Fibroblast of skin of scalp (primary cell): Measurements from ENCODE around the gene SIGLEC10.
"Not testable (repeated sequence)": the region's sequence is repeated elsewhere in the genome, so short reads cannot be mapped to it uniquely, and the experiment has no call there.

Experiments
- DNase-seq: peaks from one replicate; pipeline ENCODE4 v3.0.0-alpha.2; 2013

The SIGLEC10 gene

DNA sequence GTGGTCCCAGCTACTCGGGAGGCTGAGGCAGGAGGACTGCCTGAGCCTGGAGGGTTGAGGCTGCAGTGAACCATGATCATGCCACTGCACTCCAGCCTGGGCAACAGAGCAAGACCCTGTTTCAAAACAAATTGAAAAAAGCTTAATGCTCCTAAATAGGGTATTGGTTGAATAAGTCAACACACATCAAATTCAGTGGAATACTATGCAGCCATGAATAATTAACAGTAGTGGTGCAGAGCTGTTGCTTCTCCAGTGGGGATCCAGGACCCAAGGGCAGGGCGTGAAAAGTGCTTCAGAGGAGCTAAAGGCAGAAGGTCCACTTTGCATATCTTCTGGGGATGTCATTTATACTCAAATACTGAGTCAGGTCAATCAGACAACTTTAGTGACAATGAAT lies 22.6 kb upstream of the SIGLEC10 start:
- DNase-seq = no peak

DNA sequence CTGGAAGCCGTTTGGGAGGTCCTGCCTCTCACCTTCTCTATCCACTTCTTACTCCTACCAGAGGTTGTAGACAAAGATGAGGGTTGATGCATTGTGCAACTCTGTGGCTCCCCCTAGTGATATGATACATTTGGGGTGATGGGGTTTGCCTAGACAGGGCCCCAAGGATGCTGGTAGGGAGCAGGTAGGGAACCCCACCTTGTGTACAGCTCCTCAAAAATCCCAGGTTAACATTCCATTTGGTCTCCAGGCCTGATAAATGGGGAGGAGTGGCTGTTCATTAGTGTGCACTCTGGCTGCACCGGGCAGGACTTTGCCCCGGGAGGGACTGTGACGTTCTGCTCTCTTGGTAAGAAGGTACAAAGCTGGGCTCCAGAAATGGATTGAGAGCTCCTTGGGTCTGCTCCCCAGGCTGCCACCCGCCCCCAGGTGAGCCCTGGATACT lies 21.6 kb upstream of the SIGLEC10 start:
- DNase-seq = no peak

DNA sequence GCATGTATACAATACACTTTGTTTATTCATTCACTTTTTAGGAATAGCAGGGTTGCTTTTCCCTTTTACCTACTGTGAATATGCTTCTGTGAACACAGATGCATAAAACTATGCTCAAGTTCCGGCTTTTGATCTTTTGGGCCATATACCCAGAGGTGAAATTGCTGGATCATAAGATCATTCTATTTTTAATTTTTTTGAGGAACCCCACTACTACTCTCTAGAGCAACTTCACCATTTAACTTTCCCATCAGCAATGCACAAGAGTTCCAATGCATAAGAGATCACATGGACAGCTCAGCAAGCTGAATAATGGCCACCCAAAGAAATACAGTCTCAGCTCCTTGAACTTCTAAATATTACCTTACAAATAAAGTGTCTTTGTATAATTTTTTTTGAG lies 17.0 kb upstream of the SIGLEC10 start:
- DNase-seq = no peak

DNA sequence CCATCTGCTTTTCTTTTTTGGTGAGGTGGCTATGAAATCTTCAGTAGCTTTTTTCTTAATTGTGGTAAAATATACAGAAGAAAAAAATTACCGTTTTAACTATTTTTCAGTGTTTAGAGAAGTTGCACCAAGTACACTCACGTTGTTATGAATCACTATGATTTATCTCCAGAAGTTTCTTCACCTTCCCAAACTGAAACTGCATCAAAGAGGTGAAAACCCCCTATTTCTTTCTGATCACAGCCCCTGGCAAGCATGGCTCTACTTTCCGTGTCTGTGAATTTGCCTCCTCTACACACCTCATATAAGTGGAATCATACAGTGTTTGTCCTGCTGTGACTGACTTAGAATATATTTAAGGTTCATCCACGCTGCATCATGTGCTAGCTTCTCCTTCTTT lies 15.6 kb upstream of the SIGLEC10 start:
- no peak for DNase-seq

DNA sequence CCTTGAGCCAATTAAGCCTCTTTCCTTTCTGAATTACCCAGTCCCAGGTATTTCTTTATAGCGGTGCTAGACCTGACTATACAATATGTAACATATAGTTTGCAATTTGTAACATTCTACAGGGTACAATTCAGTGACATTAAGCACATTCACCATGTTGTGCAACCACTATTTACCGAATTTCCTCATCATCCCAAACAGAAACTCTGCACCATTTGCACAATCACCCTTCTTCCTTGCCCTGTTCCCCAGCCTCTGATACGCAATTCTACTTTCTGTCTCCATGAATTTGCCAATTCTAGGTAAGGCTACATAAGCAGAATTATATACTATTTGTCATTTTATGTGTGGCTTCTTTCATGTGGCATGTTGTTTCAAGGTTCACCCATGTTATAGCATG lies 13.7 kb upstream of the SIGLEC10 start:
- DNase-seq = no peak

DNA sequence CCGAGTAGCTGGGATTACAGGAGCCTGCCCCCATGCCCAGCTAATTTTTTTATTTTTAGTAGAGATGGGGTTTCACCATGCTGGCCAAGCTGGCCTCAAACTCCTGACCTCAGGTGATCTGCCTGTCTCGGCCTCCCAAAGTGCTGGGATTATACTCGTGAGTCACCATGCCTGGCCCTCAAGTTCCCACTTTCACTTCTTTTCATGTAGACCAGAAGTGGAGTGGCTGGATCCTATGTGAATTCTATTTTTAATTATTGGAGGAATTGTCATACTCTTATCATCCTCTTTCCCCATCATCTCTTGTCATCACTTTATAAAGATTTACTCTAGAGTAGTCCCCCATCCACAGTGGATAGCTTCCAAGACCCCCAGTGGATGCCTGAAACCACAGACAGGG lies 12.8 kb upstream of the SIGLEC10 start:
- no peak for DNase-seq

DNA sequence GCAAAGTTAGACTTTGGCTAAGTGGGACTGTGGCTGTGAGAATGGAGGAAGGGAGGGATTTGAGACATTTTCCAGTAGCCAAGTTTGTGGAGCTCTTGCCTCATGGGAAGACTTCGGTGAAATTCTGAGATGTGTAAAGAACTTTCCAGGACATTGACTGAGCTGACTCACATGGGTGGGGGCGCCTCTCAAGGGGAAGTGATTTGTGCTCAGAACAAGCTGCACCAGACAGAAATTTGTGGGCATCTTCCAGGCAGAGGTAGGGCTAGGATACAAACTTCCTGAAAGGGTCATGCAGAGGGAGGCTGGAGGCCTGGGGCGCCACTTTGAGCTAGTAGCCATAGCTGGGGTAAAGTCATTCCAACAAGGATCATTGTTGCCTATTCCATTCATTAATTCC lies 9.8 kb upstream of the SIGLEC10 start:
- no peak for DNase-seq

DNA sequence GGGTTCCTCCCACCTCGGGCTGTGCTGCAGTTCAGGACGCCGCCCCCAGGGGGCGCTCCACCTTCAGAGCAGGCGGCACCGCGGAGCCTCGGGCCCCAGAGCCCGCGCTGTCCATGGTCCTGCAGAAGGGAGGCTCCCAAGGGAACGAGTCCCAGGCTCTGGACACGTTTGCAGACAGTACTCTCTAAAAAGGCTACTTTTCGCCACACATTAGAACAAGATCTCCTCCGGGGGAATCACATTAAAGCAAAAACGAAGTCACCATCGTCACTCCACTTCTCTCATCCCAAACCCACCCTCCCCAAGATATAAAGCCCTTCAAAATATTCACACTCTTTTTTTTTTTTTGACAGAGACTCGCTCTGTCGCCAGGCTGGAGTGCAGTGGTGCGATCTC lies 4.6 kb upstream of the SIGLEC10 start:
- peak; percentile 74 for DNase-seq

DNA sequence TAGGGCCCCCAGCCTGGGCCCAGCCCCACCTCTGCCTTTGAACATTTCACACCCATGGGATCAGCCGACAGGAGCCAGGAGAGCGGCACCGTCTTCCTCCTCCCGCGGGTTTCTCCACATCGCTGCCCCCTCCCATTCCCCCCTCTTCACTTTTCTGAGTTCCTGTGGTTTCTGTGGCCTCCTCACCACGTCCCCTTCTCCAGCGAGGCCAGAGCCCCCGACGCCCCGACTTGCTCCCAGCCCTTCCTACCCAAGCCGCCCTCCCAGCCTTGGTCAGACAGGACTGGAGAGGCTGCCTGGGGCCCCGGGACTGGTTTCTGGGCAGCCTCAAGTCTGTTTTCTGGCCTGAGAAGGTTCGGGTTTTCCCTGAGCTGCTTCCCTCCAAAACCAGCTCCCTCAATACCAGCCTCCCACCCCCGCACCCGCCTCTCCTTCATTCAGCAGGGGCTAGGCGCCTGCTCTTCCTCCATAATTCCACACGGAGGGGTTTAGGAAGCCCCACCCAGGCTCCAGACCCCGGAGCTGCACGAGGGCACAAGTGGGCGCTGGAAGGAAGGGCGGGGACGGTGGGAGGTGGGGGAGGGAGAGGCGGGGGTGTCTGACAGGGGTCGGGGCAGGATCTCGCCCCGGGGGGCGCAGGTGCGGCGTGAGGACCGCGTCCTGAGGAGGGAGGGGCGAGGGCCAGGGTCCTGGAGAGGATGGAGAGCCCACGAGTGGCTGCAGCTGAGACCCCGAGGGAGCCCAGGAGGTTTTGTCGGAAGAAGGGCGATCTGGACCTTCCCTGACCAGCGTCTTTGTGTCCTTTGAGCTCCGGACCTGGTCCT lies 4.0 kb upstream of the SIGLEC10 start:
- no peak for DNase-seq

DNA sequence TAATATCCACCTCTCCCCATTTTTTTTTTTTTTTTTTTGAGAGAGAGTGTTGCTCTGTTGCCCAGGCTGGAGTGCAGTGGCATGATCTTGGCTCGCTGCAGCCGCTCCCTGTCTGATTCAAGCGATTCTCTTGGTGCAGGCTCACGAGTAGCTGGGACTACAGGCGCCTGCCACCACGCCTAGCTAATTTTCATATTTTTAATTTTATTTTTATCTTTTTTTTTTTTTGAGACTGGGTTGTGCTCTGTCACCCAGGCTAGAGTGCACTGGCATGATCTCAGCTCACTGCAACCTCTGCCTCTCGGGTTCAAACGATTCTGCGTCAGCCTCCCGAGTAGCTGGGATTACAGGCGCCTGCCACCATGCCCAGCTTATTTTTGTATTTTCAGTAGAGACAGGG lies 3.1 kb upstream of the SIGLEC10 start:
- not testable (repeated sequence) for DNase-seq

DNA sequence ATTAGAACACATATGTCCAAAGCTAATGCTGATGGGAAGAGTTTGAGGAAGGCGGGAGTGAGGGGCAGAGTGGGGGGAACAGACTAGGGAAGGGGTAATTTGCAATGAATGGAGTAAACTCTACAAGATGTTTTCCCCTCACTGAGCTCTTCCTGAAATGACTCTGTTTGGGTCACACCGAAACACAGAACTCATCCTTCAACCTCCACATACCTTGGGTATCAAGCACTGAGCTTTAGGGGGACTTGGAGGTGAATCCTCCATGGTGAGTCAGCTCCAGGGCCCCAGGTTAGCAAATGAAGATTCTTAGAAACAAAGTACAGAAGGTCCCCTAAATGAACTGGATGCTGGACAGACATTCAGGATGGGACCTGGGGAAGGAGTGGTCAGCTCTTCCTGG lies 1.3 kb upstream of the SIGLEC10 start:
- DNase-seq = no peak

DNA sequence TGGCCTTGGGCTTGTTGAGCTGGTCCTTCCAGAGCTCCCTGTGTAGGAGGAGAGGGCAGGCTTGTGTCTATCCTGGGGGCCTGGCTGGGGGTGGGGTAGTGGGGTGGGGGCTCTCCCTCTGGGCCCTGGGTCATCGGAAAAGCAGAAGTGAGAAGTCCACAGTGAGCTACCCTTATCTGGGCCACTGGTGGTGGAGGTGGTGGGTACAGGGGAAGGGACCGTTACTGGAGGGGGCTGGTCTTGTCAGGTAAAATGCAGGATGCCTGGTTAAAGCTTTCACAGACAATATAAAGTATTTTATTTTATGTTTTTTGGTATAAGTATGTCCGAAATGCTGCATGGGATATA lies 342 bp upstream of the SIGLEC10 start:
- DNase-seq = no peak

DNA sequence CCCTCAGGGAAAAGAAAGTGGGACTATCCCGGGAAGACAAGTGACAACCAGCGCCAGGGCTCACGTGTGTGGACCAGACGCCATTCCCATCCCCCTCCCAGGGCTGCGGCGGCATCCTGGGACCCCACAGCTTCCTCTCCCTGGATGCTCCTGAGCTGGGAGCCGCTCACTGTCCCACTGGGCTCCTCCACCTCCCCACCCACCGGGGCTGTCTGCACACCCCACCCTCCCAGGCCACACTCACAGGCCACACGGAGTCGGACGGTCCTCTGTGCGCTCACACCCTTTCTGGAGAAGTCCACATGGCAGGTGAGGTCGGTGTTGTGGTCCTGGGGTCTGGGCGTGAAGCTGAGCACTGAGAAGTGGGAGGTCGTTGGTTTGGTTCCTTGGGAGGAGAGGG lies 1.0 kb downstream of the SIGLEC10 start:
- not testable (repeated sequence) for DNase-seq

DNA sequence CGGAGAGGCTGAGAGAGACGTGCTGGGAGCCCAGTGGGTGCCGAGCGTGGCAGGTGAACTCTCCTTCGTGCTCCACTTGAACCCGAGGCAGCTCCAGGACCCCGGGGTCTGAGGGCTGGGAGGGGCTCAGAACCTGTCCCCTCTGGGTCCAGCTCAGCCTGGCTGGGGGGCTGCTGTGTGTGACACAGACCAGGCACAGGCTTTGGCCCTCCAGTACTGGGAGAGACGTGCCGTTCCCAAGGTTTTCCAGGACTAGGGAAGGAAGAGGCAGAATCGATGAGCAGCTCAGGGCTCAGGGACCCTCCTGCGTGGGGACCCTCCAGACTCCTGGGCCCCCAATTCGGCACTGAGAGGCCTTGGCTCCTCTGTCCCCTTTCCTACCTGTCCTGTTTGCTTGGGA lies 2.3 kb downstream of the SIGLEC10 start:
- no peak for DNase-seq

DNA sequence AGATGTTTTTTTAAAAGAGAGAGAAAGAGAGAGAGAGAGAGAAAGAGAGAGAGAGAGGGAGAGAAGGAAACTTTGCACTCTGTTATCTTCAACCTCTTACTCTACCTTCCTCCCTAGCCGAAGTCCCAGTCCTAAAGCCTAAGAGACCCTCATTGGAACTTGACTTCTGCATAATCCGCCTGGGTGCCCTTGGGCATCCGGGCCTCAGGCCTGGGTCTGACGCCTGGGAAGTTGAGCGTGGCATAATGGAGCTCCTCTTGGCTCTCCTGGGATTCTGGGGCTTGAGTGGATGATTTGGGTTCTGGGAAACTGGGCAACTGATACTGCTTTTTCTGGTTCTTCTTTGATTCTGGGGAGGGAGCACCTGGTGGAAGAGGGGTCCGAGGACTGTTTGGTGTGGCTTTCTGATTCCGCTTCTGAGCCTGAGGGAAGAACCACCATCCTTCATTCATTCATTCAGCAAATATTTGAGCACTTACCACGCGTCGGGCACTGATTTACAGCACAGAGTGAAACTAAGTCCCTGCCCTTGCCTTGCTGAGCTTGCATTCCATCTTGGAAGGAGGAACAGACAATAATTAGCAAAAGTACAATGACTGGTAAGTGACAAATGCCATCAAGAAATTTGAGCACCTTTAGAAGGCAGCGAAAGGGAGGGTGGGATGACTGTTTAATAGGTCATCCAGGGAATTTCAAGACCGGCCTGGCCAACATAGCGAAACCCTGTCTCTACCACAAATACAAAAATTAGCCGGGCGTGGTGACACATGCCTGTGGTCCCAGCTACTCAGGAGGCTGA lies 6.3 kb downstream of the SIGLEC10 start:
- DNase-seq = no peak

DNA sequence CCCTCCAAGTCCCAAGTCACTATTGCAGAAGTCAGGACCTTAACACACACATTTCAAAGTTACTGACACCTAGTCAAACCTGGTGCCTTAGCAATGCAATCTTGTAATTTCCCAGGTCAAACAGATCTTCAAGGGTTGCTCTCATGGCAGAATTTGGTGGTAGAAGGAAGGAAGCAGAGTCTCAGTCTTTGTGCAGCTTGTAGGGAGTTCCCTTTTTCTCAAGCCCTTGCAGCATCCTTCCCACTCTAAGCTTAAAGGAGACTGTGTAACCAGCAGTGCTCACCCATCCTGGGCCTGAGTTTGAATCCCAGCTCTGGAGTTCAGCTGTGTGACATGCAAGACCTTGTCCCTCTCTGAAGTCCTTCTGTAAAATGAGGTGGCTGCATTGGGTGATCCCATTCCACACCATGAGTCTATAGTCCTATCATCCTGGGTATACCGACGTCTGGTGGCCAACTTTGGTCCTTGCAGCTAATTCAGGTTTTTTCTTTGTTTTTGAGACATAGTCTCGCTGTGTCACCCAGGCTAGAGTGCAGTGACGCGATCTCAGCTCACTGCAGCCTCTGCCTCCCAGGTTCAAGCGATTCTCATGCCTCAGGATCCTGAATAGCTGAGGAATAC lies 9.8 kb downstream of the SIGLEC10 start:
- no peak for DNase-seq

DNA sequence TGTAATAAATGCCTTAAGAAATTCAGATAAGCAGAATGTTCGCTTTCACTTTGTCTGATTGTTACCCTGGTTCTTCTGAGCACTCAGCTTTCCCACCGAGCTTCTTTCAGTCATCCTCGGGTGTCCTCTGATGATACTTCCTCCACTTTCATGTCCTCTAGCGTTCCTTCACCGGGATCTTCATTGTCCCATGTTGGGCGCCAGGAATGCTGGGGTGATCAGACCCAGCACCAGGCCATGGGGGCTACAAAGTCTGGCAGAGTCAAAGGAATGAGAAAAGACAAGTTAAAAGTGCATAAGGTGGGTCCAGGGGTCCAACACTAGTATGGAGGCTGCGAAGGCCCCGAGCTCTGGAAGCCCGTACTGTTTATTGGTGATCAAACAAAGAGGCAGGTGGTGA lies 15.3 kb downstream of the SIGLEC10 start:
- DNase-seq = no peak

DNA sequence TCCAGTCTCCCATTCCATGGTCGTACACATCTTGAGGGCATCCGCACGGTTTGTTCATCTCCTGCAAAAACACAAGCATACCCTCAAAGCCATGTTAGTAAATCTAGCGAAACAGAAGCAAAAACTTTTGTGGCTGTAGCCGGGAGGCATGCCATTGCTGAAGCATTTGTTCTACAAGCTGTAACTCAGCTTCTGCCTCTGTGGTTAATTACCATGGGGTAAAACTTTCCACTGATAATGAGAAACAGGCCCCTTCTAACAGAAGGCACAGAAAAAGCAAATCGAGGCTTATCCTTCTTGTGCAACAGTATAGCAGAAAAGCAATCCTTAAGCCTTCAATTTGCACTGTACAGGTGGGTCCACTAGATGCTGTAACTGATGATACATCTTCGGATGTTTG lies 17.5 kb downstream of the SIGLEC10 start:
- not testable (repeated sequence) for DNase-seq

DNA sequence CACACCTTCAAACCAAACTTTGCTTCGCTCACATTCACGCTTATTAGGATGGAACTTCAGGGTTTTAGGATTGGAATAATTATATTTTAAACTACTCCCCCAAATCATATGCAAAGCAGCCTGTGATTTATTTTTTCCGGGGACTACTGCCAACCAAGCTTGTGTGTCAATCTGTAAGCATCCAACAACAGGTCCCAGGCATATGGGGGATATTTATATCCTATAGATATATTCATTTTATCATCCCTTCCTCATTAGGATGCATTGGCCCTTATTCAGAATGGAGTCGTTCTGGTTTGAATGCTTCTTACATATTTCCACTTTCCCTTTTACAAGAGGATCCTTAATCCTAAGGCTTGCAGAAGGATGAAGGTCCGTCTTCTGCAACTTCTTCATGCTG lies 18.2 kb downstream of the SIGLEC10 start:
- no peak for DNase-seq

DNA sequence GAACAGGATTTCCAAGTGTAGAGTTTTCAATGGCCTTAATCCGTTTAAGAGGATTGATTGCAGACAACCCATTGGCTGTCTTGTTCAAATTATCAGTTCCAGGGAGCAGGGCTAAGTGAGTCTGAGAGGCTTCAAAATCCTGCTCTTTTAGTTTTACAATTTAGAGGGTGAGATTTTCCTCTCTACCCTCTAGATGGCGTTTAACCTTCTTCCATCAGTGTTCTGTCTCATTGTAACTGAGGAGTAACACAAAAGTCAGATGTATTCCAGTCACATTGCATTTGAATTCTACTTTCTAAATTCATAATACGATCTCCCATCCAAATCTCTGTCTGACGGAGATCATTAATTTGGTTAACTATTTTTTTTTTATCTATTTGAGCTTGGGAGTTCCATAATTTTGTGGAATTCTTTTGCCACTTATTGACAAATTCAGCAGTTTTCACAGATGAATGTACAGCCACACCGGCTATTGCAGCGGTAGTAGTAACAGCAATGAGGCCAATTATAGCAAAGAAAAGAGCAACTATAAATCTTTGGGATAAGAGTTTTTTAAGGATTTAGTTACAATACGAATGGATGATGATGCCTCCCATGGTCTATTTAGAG lies 19.2 kb downstream of the SIGLEC10 start:
- DNase-seq = peak; percentile 12

DNA sequence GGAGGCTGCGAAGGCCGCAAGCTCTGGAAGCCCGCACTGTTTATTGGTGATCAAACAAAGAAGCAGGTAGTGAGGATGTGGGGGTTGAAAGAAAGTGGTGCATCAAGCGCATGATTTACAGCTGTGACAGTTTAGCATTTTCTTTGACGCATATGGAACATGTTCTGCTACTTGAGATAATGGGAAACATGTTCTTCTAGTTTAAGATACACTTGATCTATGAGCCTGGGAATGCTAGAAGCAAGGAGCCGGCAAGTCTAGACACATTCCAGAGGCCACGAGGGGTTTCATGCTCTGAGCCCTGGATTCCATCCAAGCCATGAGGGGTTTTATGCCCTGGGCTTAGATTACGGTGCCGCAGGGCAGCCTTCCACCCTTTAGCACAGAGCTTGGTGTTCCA lies 20.0 kb downstream of the SIGLEC10 start:
- peak; percentile 55 for DNase-seq

DNA sequence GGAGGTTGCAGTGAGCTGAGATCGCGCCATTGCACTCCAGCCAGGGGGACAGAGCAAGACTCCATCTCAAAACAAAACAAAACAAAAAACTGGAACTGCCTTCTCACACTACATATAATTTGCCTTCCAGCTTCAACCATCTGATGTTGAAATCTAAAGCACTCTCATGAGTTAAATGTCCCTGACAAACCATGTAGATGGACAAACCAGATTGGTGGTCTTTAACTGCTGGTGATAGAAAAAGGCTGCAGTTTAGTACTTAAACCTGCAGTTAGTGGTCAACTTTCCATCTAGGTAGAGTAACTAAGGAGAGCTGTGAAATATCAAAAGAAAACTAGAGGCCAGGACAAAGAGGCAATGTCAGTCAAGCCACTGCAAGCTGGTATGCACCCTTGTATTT lies 21.3 kb downstream of the SIGLEC10 start:
- DNase-seq = no peak
